Measurements from ENCODE around the gene TNFRSF4. TPM values are rescaled to one million over a fixed set of nuclear protein-coding genes. Genes with fewer than 3 reads are reported as not detected.

The TNFRSF4 gene
- total and polyA plus RNA-seq, 9 of the 15 experiments (the other 6 are each of a cell fraction or from before 2014, with no cell fraction given), result 0.07 to 0.44 (median 0.19) TPM; not detected in 5

DNA sequence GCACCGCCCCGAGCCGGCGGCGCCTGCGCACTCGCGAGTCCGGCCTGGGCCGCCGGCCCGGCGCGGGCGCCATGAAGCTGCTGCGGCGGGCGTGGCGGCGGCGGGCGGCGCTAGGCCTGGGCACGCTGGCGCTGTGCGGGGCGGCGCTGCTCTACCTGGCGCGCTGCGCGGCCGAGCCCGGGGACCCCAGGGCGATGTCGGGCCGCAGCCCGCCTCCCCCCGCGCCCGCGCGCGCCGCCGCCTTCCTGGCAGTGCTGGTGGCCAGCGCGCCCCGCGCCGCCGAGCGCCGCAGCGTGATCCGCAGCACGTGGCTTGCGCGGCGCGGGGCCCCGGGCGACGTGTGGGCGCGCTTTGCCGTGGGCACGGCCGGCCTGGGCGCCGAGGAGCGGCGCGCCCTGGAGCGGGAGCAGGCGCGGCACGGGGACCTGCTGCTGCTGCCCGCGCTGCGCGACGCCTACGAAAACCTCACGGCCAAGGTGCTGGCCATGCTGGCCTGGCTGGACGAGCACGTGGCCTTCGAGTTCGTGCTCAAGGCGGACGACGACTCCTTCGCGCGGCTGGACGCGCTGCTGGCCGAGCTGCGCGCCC lies 18.3 kb upstream of the TNFRSF4 start, which contains the start of gene B3GALT6 (continued):
- TF ChIP-seq, protein P1, sequence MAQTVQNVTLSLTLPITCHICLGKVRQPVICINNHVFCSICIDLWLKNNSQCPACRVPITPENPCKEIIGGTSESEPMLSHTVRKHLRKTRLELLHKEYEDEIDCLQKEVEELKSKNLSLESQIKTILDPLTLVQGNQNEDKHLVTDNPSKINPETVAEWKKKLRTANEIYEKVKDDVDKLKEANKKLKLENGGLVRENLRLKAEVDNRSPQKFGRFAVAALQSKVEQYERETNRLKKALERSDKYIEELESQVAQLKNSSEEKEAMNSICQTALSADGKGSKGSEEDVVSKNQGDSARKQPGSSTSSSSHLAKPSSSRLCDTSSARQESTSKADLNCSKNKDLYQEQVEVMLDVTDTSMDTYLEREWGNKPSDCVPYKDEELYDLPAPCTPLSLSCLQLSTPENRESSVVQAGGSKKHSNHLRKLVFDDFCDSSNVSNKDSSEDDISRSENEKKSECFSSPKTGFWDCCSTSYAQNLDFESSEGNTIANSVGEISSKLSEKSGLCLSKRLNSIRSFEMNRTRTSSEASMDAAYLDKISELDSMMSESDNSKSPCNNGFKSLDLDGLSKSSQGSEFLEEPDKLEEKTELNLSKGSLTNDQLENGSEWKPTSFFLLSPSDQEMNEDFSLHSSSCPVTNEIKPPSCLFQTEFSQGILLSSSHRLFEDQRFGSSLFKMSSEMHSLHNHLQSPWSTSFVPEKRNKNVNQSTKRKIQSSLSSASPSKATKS (CRISPR knock-in tag; IDR thresholded peaks at IDR 0.05), result no peak
- TF ChIP-seq, protein P2, sequence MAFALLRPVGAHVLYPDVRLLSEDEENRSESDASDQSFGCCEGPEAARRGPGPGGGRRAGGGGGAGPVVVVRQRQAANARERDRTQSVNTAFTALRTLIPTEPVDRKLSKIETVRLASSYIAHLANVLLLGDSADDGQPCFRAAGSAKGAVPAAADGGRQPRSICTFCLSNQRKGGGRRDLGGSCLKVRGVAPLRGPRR (CRISPR knock-in tag; IDR thresholded peaks at IDR 0.05), result no peak
- TF ChIP-seq PRMT5 (CRISPR knock-in tag; IDR thresholded peaks at IDR 0.05) (no peak; the same call in 1 of the 2 replicates), FIP1L1 (IDR thresholded peaks at IDR 0.05; ENCODE audit: low read depth, low read length, poor library complexity, severe bottlenecking) (no peak), GTF2F1 (IDR thresholded peaks at IDR 0.05; ENCODE audit: low read depth, low read length) (0 out of 2 replicates have a peak, but pooled peaks have one; percentile 19), KAT2B (IDR thresholded peaks at IDR 0.05; ENCODE audit: low read depth, low read length) (no peak), ZC3H4 (CRISPR knock-in tag; IDR thresholded peaks at IDR 0.05; ENCODE audit: borderline replicate concordance) (0 out of 2 replicates have a peak, but pooled peaks have one; percentile 70), POU5F1 (IDR thresholded peaks at IDR 0.05; ENCODE audit: borderline replicate concordance, low read depth, low read length, partially characterized antibody) (peak; percentile 0), ZBTB5 (IDR thresholded peaks at IDR 0.05) (no peak), NELFE (IDR thresholded peaks at IDR 0.05; ENCODE audit: insufficient read depth, insufficient read length) (no peak), ZNF518B (CRISPR knock-in tag; IDR thresholded peaks at IDR 0.05) (no peak), IRF2 (CRISPR knock-in tag; IDR thresholded peaks at IDR 0.05) (peak; percentile 79), MLLT1 (IDR thresholded peaks at IDR 0.05) (no peak), ZBTB8A (IDR thresholded peaks at IDR 0.05; ENCODE audit: partially characterized antibody) (no peak), OTX1 (CRISPR knock-in tag; IDR thresholded peaks at IDR 0.05) (no peak), ADNP (tag; IDR thresholded peaks at IDR 0.05) (no peak), CBFA2T3 (IDR thresholded peaks at IDR 0.05) (no peak), ZEB2 (IDR thresholded peaks at IDR 0.05) (no peak), ZNF444 (CRISPR knock-in tag; IDR thresholded peaks at IDR 0.05) (no peak), ZFX (CRISPR knock-in tag; IDR thresholded peaks at IDR 0.05) (no peak)

Measured in K562 (cell line).